ENCODE measurements around the gene VDAC1. TPM values are rescaled to one million over a fixed set of nuclear protein-coding genes. Genes with fewer than 3 reads are reported as not detected.

VDAC1 gene
- total and polyA plus RNA-seq, 2 of the 8 experiments (the other 6 are each of a cell fraction or from before 2014, with no cell fraction given): 111 to 301 TPM

DNA sequence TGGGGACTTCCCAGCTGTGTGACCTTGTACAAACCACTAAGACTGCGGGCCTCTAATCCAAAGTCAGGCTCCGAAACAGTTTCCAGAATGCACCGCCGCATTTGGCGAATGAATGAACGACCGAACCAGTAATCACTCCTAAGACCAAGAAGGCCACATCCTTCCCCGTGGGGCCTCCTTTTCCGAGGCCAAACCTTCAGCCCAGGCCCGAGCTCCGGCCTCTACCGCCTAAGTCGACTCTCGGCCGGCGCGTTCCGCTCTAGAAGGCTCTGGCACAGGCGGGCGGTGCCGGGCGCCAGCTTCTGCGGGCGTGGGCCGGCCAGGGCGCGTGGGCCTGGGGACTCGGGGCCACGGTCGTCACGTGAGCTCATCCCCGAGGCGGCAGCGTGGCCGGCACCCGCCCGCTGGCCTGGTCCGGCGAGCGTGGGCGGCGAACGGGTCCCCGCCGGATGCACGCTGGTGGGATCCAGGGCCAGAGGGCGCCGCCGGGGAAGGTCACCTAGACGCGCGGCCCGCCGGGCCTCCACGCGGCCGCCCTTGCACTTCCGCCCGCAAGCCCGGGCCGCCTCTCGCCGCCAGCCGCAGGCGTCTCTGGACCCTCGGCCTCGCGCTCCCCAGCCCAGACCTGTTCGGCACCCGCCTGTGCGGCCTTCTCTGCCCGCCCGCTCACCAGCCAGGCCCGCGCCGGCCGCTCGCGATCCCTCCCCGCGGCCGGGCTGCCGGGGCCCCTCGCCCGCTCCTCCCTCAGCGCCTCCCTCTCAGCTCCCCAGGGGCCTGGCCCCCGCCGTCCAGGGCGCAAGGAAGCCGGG, 754 bp downstream of the VDAC1 start (continued):
- TF ChIP-seq, protein P1, sequence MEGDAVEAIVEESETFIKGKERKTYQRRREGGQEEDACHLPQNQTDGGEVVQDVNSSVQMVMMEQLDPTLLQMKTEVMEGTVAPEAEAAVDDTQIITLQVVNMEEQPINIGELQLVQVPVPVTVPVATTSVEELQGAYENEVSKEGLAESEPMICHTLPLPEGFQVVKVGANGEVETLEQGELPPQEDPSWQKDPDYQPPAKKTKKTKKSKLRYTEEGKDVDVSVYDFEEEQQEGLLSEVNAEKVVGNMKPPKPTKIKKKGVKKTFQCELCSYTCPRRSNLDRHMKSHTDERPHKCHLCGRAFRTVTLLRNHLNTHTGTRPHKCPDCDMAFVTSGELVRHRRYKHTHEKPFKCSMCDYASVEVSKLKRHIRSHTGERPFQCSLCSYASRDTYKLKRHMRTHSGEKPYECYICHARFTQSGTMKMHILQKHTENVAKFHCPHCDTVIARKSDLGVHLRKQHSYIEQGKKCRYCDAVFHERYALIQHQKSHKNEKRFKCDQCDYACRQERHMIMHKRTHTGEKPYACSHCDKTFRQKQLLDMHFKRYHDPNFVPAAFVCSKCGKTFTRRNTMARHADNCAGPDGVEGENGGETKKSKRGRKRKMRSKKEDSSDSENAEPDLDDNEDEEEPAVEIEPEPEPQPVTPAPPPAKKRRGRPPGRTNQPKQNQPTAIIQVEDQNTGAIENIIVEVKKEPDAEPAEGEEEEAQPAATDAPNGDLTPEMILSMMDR (IDR thresholded peaks at IDR 0.05; ENCODE audit: control extremely low read depth in 1 of 3, insufficient read depth in 1 of 3, low read depth in 1 of 3, low read length in 3 of 3): no peak
- TF ChIP-seq KDM4A (IDR thresholded peaks at IDR 0.05; ENCODE audit: low read depth, low read length, severe bottlenecking): peak; percentile 87
- TF ChIP-seq SRF (IDR thresholded peaks at IDR 0.05; ENCODE audit: low read depth, low read length): no peak
- TF ChIP-seq CTBP2 (IDR thresholded peaks at IDR 0.05; ENCODE audit: borderline replicate concordance, insufficient read depth, insufficient read length, low read length): no peak
- no peak for TF ChIP-seq CBX5 (IDR thresholded peaks at IDR 0.05; ENCODE audit: low read depth, low read length)
- TF ChIP-seq SIRT6 (IDR thresholded peaks at IDR 0.05; ENCODE audit: low read length): no peak
- no peak for TF ChIP-seq RAD21 (IDR thresholded peaks at IDR 0.05 in 1 of 2, conservative IDR thresholded peaks at IDR 0.05 in 1 of 2; ENCODE audit: low read depth in 2 of 2, low read length in 2 of 2)
- no peak for TF ChIP-seq BRCA1 (IDR thresholded peaks at IDR 0.05; ENCODE audit: low read depth, low read length)
- TF ChIP-seq SAP30 (IDR thresholded peaks at IDR 0.05; ENCODE audit: insufficient read depth, insufficient replicate concordance, low read length): no peak
- no peak for TF ChIP-seq RNF2 (IDR thresholded peaks at IDR 0.05; ENCODE audit: borderline replicate concordance, low read depth, low read length, missing control alignments, poor library complexity, severe bottlenecking)
- TF ChIP-seq GTF2F1 (IDR thresholded peaks at IDR 0.05; ENCODE audit: borderline replicate concordance, low read depth, low read length): no peak
- TF ChIP-seq SP1 (IDR thresholded peaks at IDR 0.05; ENCODE audit: low read depth, low read length): no peak
- TF ChIP-seq POU5F1 (IDR thresholded peaks at IDR 0.05; ENCODE audit: low read depth, low read length): no peak
- TF ChIP-seq NRF1 (IDR thresholded peaks at IDR 0.05; ENCODE audit: low read depth, low read length): no peak
- no peak for TF ChIP-seq TCF12 (IDR thresholded peaks at IDR 0.05; ENCODE audit: low read depth, low read length)
- TF ChIP-seq JUN (IDR thresholded peaks at IDR 0.05; ENCODE audit: low read depth, low read length): no peak
- TF ChIP-seq, protein P2, sequence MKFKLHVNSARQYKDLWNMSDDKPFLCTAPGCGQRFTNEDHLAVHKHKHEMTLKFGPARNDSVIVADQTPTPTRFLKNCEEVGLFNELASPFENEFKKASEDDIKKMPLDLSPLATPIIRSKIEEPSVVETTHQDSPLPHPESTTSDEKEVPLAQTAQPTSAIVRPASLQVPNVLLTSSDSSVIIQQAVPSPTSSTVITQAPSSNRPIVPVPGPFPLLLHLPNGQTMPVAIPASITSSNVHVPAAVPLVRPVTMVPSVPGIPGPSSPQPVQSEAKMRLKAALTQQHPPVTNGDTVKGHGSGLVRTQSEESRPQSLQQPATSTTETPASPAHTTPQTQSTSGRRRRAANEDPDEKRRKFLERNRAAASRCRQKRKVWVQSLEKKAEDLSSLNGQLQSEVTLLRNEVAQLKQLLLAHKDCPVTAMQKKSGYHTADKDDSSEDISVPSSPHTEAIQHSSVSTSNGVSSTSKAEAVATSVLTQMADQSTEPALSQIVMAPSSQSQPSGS (IDR thresholded peaks at IDR 0.05; ENCODE audit: low read length): no peak
- no peak for TF ChIP-seq RFX5 (IDR thresholded peaks at IDR 0.05; ENCODE audit: borderline replicate concordance, low read depth, low read length)
- peak; percentile 54 for TF ChIP-seq PHF8 (conservative IDR thresholded peaks at IDR 0.05; ENCODE audit: low read depth, low read length)

Measured in H1 (cell line).